Fibroblast of skin of abdomen (primary cell): ENCODE results near the gene FTO.

Experiments used
- DNase-seq: peaks from one replicate; pipeline ENCODE4 v3.0.0-alpha.2; 2013

The FTO gene

GRCh38 chr16:53784291-53784690 lies 80.3 kb downstream of the FTO start:
- peak; percentile 51 for DNase-seq

- peak; percentile 88 for DNase-seq
Measured at GRCh38 chr16:53785044-53785443, 81.1 kb downstream of the FTO start.

- DNase-seq, result no peak
Measured at GRCh38 chr16:53785916-53786315, 82.0 kb downstream of the FTO start.

- no peak for DNase-seq
Measured at GRCh38 chr16:53787423-53787822, 83.5 kb downstream of the FTO start.

GRCh38 chr16:53789137-53789536 lies 85.2 kb downstream of the FTO start:
- DNase-seq, result peak; percentile 92

- DNase-seq, result no peak
Measured at GRCh38 chr16:53792161-53792951, 88.4 kb downstream of the FTO start.

- DNase-seq, result no peak
Measured at GRCh38 chr16:53803451-53803850, 99.5 kb downstream of the FTO start.

GRCh38 chr16:53803998-53804397 lies 100.0 kb downstream of the FTO start:
- DNase-seq, result no peak

GRCh38 chr16:53804467-53804866 lies 100.5 kb downstream of the FTO start:
- no peak for DNase-seq

GRCh38 chr16:53805113-53805512 lies 101.2 kb downstream of the FTO start:
- DNase-seq, result no peak

- no peak for DNase-seq
Measured at GRCh38 chr16:53805752-53806151, 101.8 kb downstream of the FTO start.

- DNase-seq, result peak; percentile 97
Measured at GRCh38 chr16:53809088-53809932, 105.4 kb downstream of the FTO start.

GRCh38 chr16:53812914-53813313 lies 109.0 kb downstream of the FTO start:
- DNase-seq, result no peak

- no peak for DNase-seq
Measured at GRCh38 chr16:53814801-53815200, 110.8 kb downstream of the FTO start.

GRCh38 chr16:53816211-53816836 lies 112.4 kb downstream of the FTO start:
- DNase-seq, result peak; percentile 70

- DNase-seq, result peak; percentile 98
Measured at GRCh38 chr16:53817117-53817755, 113.3 kb downstream of the FTO start.

GRCh38 chr16:53817812-53818550 lies 114.0 kb downstream of the FTO start:
- DNase-seq, result peak; percentile 91

- peak; percentile 66 for DNase-seq
Measured at GRCh38 chr16:53821487-53821886, 117.5 kb downstream of the FTO start.

GRCh38 chr16:53821957-53822625 lies 118.1 kb downstream of the FTO start:
- peak; percentile 86 for DNase-seq

- peak; percentile 70 for DNase-seq
Measured at GRCh38 chr16:53822936-53823529, 119.1 kb downstream of the FTO start.

- DNase-seq, result no peak
Measured at GRCh38 chr16:53826658-53827057, 122.7 kb downstream of the FTO start.
